Measurements from ENCODE around the gene SP3.

Gene SP3

DNA sequence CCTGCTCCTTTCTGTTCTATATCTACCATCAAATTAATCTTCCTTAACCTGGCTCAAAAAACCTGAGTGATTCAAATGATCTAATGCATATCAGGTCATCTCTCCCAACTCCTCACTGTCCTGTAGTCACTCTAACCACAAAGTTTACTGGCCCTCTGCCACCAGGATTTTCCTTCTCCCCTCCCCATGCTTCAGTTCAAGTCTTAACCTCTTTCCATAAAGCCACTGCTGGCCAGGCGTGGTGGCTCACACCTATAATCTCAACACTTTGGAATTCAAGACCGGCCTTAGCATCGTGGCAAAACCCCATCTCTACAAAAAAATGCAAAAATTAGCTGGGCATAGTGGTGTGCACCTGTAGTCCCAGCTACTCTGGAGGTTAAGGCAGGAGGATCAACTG is 7.5 kb upstream of the SP3 start:
- H4K20me1 ChIP-seq (ENCODE audit: insufficient read depth, low read length), result no peaks in the 10 kb centered on the region
- H2AFZ ChIP-seq (ENCODE audit: low read depth, low read length), result no peak overlapping the region
- no peaks in the 10 kb centered on the region for H3K36me3 ChIP-seq (replicated peaks; ENCODE audit: low read depth, low read length)
- no peak overlapping the region for H3K27ac ChIP-seq (ENCODE audit: low read length)
- H3K9me3 ChIP-seq (ENCODE audit: insufficient read depth, low read length), result no peaks in the 10 kb centered on the region
- no peaks in the 10 kb centered on the region for H3K27me3 ChIP-seq (ENCODE audit: low read depth, low read length)
- H3K4me1 ChIP-seq (ENCODE audit: low read length), result peaks cover 13% of the 10 kb centered on the region
- H3K4me3 ChIP-seq (ENCODE audit: low read length), result no peak overlapping the region
- H3K4me2 ChIP-seq (ENCODE audit: low read length), result no peak overlapping the region
- H3K9ac ChIP-seq (ENCODE audit: low read length), result no peak overlapping the region
- TF ChIP-seq CTCF (IDR thresholded peaks at IDR 0.05; ENCODE audit: low read depth, low read length), result no peak
- no peak for TF ChIP-seq EZH2phosphoT487 (IDR thresholded peaks at IDR 0.05; ENCODE audit: low read depth)
- H3K79me2 ChIP-seq (ENCODE audit: low read length), result no peaks in the 10 kb centered on the region

GRCh38 chr2:173972165-173972564 is 7.0 kb upstream of the SP3 start:
- H3K27ac ChIP-seq (ENCODE audit: low read length), result no peak overlapping the region
- no peaks in the 10 kb centered on the region for H3K79me2 ChIP-seq (ENCODE audit: low read length)
- no peak overlapping the region for H3K9ac ChIP-seq (ENCODE audit: low read length)
- H4K20me1 ChIP-seq (ENCODE audit: insufficient read depth, low read length), result no peaks in the 10 kb centered on the region
- H3K36me3 ChIP-seq (replicated peaks; ENCODE audit: low read depth, low read length), result no peaks in the 10 kb centered on the region
- H3K4me3 ChIP-seq (ENCODE audit: low read length), result no peak overlapping the region
- peaks cover 13% of the 10 kb centered on the region for H3K4me1 ChIP-seq (ENCODE audit: low read length)
- H3K9me3 ChIP-seq (ENCODE audit: insufficient read depth, low read length), result no peaks in the 10 kb centered on the region
- H2AFZ ChIP-seq (ENCODE audit: low read depth, low read length), result no peak overlapping the region
- TF ChIP-seq EZH2phosphoT487 (IDR thresholded peaks at IDR 0.05; ENCODE audit: low read depth) (no peak), CTCF (IDR thresholded peaks at IDR 0.05; ENCODE audit: low read depth, low read length) (no peak)
- no peaks in the 10 kb centered on the region for H3K27me3 ChIP-seq (ENCODE audit: low read depth, low read length)
- H3K4me2 ChIP-seq (ENCODE audit: low read length), result no peak overlapping the region

DNA sequence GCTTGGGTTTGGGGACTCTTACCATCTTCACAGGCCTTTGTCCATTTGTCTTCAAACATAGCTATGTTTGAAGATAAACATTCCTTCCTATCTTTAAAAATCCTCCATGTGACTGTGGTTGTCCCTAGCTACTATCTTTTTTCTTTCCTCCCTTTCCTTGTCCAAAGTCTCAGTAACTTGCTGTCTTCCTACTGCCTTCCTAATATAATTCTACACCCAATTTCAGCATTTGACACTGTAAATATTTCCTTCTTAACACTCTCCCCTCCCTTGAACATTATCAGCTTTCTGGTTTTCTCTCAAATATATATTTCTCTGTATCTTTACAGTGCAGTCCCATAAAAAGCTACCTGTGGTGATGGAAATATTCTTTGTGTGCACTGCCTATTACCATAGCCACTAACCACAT is 5.3 kb upstream of the SP3 start:
- Histone ChIP-seq H2AFZ (ENCODE audit: low read depth, low read length) (no peak overlapping the region), H3K4me1 (ENCODE audit: low read length) (peaks cover 25% of the 10 kb centered on the region), H3K9me3 (ENCODE audit: insufficient read depth, low read length) (no peaks in the 10 kb centered on the region), H3K79me2 (ENCODE audit: low read length) (peaks cover 10% of the 10 kb centered on the region), H3K27me3 (ENCODE audit: low read depth, low read length) (no peaks in the 10 kb centered on the region), H3K9ac (ENCODE audit: low read length) (no peak overlapping the region), H3K36me3 (replicated peaks; ENCODE audit: low read depth, low read length) (no peaks in the 10 kb centered on the region), H3K27ac (ENCODE audit: low read length) (no peak overlapping the region), H3K4me3 (ENCODE audit: low read length) (no peak overlapping the region), H4K20me1 (ENCODE audit: insufficient read depth, low read length) (no peaks in the 10 kb centered on the region), H3K4me2 (ENCODE audit: low read length) (no peak overlapping the region)
- TF ChIP-seq EZH2phosphoT487 (IDR thresholded peaks at IDR 0.05; ENCODE audit: low read depth) (no peak), CTCF (IDR thresholded peaks at IDR 0.05; ENCODE audit: low read depth, low read length) (no peak)

DNA sequence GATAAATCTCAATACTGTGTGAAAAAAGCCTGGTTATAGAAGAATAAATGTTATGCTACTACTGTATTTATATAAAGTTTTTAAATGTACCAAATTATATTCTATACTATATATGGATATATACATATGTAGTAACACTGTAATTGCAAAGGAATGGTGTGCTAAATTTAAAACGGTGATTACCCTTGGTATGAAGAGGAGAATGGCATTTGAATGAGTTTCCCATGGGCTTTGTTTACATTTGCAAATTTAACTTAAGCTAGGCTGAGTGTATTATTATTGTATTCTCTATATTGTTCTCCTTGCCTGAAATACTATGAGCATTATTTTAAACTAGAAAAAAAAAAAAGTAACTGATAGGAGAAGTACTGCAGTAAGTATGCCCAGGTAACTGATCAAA is 4.7 kb upstream of the SP3 start:
- Histone ChIP-seq H3K27me3 (ENCODE audit: low read depth, low read length) (no peaks in the 10 kb centered on the region), H3K9ac (ENCODE audit: low read length) (no peak overlapping the region), H3K4me2 (ENCODE audit: low read length) (no peak overlapping the region), H4K20me1 (ENCODE audit: insufficient read depth, low read length) (no peaks in the 10 kb centered on the region), H3K79me2 (ENCODE audit: low read length) (peaks cover 14% of the 10 kb centered on the region), H2AFZ (ENCODE audit: low read depth, low read length) (no peak overlapping the region), H3K4me3 (ENCODE audit: low read length) (no peak overlapping the region), H3K4me1 (ENCODE audit: low read length) (peaks cover 25% of the 10 kb centered on the region), H3K36me3 (replicated peaks; ENCODE audit: low read depth, low read length) (no peaks in the 10 kb centered on the region), H3K27ac (ENCODE audit: low read length) (no peak overlapping the region), H3K9me3 (ENCODE audit: insufficient read depth, low read length) (no peaks in the 10 kb centered on the region)
- TF ChIP-seq CTCF (IDR thresholded peaks at IDR 0.05; ENCODE audit: low read depth, low read length) (no peak), EZH2phosphoT487 (IDR thresholded peaks at IDR 0.05; ENCODE audit: low read depth) (no peak)
